Measurements from ENCODE around the gene REXO4.

DNA sequence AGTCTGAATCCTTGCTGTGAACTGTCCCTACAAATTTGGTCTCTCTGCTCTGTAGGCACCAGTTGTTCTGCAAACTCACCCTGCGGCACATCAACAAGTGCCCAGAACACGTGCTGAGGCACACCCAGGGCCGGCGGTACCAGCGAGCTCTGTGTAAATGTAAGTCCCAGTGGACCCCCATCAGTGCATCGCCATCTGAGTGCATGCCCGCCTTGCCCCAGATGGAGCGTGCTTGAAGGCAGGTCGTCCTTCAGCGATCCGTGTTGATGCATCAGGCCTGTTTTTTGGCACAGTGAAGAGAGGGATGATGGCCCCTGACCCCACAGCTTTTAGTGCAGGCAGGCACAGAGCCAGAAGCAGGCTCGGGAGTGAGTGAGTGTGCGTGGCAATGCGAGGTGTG, 60.2 kb downstream of the REXO4 start:
- TF ChIP-seq TCF12 (IDR thresholded peaks at IDR 0.05; ENCODE audit: low read depth, low read length) (no peak), YY1 (IDR thresholded peaks at IDR 0.05; ENCODE audit: low read depth, low read length) (no peak), SMAD5 (IDR thresholded peaks at IDR 0.05; ENCODE audit: low read depth) (no peak), SUPT20H (IDR thresholded peaks at IDR 0.05; ENCODE audit: borderline replicate concordance, control insufficient read depth, low read depth, low read length) (no peak), POLR2AphosphoS2 (IDR thresholded peaks at IDR 0.05; ENCODE audit: low read depth, low read length) (no peak), CHD4 (IDR thresholded peaks at IDR 0.05) (no peak), POLR2AphosphoS5 (IDR thresholded peaks at IDR 0.05; ENCODE audit: low read length) (no peak), HDAC2 (IDR thresholded peaks at IDR 0.05) (no peak), NBN (IDR thresholded peaks at IDR 0.05) (no peak), POLR2A (IDR thresholded peaks at IDR 0.05; ENCODE audit: low read depth, low read length) (no peak)
- TF ChIP-seq, protein P1, sequence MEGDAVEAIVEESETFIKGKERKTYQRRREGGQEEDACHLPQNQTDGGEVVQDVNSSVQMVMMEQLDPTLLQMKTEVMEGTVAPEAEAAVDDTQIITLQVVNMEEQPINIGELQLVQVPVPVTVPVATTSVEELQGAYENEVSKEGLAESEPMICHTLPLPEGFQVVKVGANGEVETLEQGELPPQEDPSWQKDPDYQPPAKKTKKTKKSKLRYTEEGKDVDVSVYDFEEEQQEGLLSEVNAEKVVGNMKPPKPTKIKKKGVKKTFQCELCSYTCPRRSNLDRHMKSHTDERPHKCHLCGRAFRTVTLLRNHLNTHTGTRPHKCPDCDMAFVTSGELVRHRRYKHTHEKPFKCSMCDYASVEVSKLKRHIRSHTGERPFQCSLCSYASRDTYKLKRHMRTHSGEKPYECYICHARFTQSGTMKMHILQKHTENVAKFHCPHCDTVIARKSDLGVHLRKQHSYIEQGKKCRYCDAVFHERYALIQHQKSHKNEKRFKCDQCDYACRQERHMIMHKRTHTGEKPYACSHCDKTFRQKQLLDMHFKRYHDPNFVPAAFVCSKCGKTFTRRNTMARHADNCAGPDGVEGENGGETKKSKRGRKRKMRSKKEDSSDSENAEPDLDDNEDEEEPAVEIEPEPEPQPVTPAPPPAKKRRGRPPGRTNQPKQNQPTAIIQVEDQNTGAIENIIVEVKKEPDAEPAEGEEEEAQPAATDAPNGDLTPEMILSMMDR (IDR thresholded peaks at IDR 0.05 in 2 of 3, conservative IDR thresholded peaks at IDR 0.05 in 1 of 3; ENCODE audit: control insufficient read depth in 2 of 3, extremely low read depth in 1 of 3, insufficient read depth in 1 of 3, low read depth in 3 of 3, low read length in 3 of 3) = no peak

Data from GM12878 (cell line).